ENCODE data around the gene KLHL26.

KLHL26 gene

GRCh38 chr19:18704971-18705370, 68.1 kb downstream of the KLHL26 start:
- no peak for DNase-seq
- Histone ChIP-seq H3F3A (ENCODE audit: insufficient read depth, low read length) (peaks cover 16% of the 10 kb centered on the region), H3K9me3 (replicated peaks; ENCODE audit: insufficient read depth, low read length) (no peaks in the 10 kb centered on the region), H2AFZ (ENCODE audit: low read length) (no peak overlapping the region), H3K79me2 (ENCODE audit: low read length) (peaks cover 32% of the 10 kb centered on the region), H3K4me2 (ENCODE audit: low read depth, low read length) (no peak overlapping the region), H3K4me3 (ENCODE audit: low read length) (no peak overlapping the region), H3K27me3 (replicated peaks; ENCODE audit: insufficient read depth, low read length) (no peaks in the 10 kb centered on the region), H3K4me1 (ENCODE audit: low read length) (peaks cover 3% of the 10 kb centered on the region; the same call in 1 of the 2 replicates), H3K9ac (ENCODE audit: low read length) (no peak overlapping the region), H3K36me3 (replicated peaks; ENCODE audit: insufficient read depth, low read length) (no peaks in the 10 kb centered on the region), H3K9me2 (replicated peaks; ENCODE audit: insufficient read depth, low read length) (no peaks in the 10 kb centered on the region), H3K27ac (ENCODE audit: low read length) (no peak overlapping the region), H4K20me1 (ENCODE audit: insufficient read depth, low read length) (no peaks in the 10 kb centered on the region)
- no peak for TF ChIP-seq CTCF (IDR thresholded peaks at IDR 0.05; ENCODE audit: low read length)
- no peak for TF ChIP-seq EZH2phosphoT487 (IDR thresholded peaks at IDR 0.05; ENCODE audit: low read length)
- no peak for TF ChIP-seq EZH2 (optimal IDR thresholded peaks at IDR 0.05; ENCODE audit: low read depth, low read length)

- no peak overlapping the region for H2AFZ ChIP-seq (ENCODE audit: low read length)
- no peak for TF ChIP-seq EZH2 (optimal IDR thresholded peaks at IDR 0.05; ENCODE audit: low read depth, low read length)
- TF ChIP-seq CTCF (IDR thresholded peaks at IDR 0.05; ENCODE audit: low read length), result no peak
- no peak for TF ChIP-seq EZH2phosphoT487 (IDR thresholded peaks at IDR 0.05; ENCODE audit: low read length)
- H3K9ac ChIP-seq (ENCODE audit: low read length), result no peak overlapping the region
- H3K36me3 ChIP-seq (replicated peaks; ENCODE audit: insufficient read depth, low read length), result no peaks in the 10 kb centered on the region
- no peaks in the 10 kb centered on the region for H3K4me1 ChIP-seq (ENCODE audit: low read length)
- no peak overlapping the region for H3K4me2 ChIP-seq (ENCODE audit: low read depth, low read length)
- DNase-seq, result no peak
- H3K27ac ChIP-seq (ENCODE audit: low read length), result no peak overlapping the region
- no peak overlapping the region for H3K4me3 ChIP-seq (ENCODE audit: low read length)
- H3K79me2 ChIP-seq (ENCODE audit: low read length), result peaks cover 20% of the 10 kb centered on the region
- no peaks in the 10 kb centered on the region for H4K20me1 ChIP-seq (ENCODE audit: insufficient read depth, low read length)
- no peaks in the 10 kb centered on the region for H3K9me2 ChIP-seq (replicated peaks; ENCODE audit: insufficient read depth, low read length)
- no peaks in the 10 kb centered on the region for H3F3A ChIP-seq (ENCODE audit: insufficient read depth, low read length)
- no peaks in the 10 kb centered on the region for H3K9me3 ChIP-seq (replicated peaks; ENCODE audit: insufficient read depth, low read length)
- H3K27me3 ChIP-seq (replicated peaks; ENCODE audit: insufficient read depth, low read length), result no peaks in the 10 kb centered on the region
Measured at GRCh38 chr19:18708452-18709231, 71.8 kb downstream of the KLHL26 start.

GRCh38 chr19:18709546-18709945, 72.7 kb downstream of the KLHL26 start:
- H3K9me2 ChIP-seq (replicated peaks; ENCODE audit: insufficient read depth, low read length), result no peaks in the 10 kb centered on the region
- H4K20me1 ChIP-seq (ENCODE audit: insufficient read depth, low read length), result no peaks in the 10 kb centered on the region
- DNase-seq, result no peak
- H3K36me3 ChIP-seq (replicated peaks; ENCODE audit: insufficient read depth, low read length), result no peaks in the 10 kb centered on the region
- H3K4me1 ChIP-seq (ENCODE audit: low read length), result no peaks in the 10 kb centered on the region
- H3F3A ChIP-seq (ENCODE audit: insufficient read depth, low read length), result no peaks in the 10 kb centered on the region
- H3K27ac ChIP-seq (ENCODE audit: low read length), result no peak overlapping the region
- H3K4me3 ChIP-seq (ENCODE audit: low read length), result no peak overlapping the region
- no peak overlapping the region for H3K9ac ChIP-seq (ENCODE audit: low read length)
- TF ChIP-seq CTCF (IDR thresholded peaks at IDR 0.05; ENCODE audit: low read length) (no peak), EZH2phosphoT487 (IDR thresholded peaks at IDR 0.05; ENCODE audit: low read length) (no peak), EZH2 (optimal IDR thresholded peaks at IDR 0.05; ENCODE audit: low read depth, low read length) (no peak)
- H3K9me3 ChIP-seq (replicated peaks; ENCODE audit: insufficient read depth, low read length), result no peaks in the 10 kb centered on the region
- no peak overlapping the region for H2AFZ ChIP-seq (ENCODE audit: low read length)
- H3K79me2 ChIP-seq (ENCODE audit: low read length), result peaks cover 20% of the 10 kb centered on the region
- no peaks in the 10 kb centered on the region for H3K27me3 ChIP-seq (replicated peaks; ENCODE audit: insufficient read depth, low read length)
- H3K4me2 ChIP-seq (ENCODE audit: low read depth, low read length), result no peak overlapping the region

All from MM.1S (cell line).